Mononuclear cell (primary cell): Measurements from ENCODE around the gene NDUFS2. TPM values are rescaled to one million over a fixed set of nuclear protein-coding genes. Genes with fewer than 3 reads are reported as not detected.
A peak's percentile ranks its signal among the peaks of the same experiment; 100 is the strongest.

ENCODE experiments used
- H3K27me3 ChIP-seq: 2 replicates; pipeline ENCODE4 v1.6.0; 2011; ENCODE audit warnings: low read length, control low read depth; ENCODE audit not compliant: insufficient read depth
- H3K4me1 ChIP-seq: 2 replicates; pipeline ENCODE4 v1.5.1; 2011; ENCODE audit warnings: mild to moderate bottlenecking, low read length, control low read depth; ENCODE audit not compliant: insufficient read depth
- H3K4me3 ChIP-seq: 2 replicates; pipeline ENCODE4 v1.5.1; 2011; ENCODE audit warnings: mild to moderate bottlenecking, low read length, moderate library complexity
- H3K9me3 ChIP-seq: 2 replicates; pipeline ENCODE4 v1.5.1; 2011; ENCODE audit warnings: low read depth, mild to moderate bottlenecking, control low read depth, low read length
- total RNA-seq: library from RNA; depleted of rRNA; stranded (reverse); fragments of >200 nt; gene quantifications from one replicate; pipeline ENCODE4 v1.2.3, GENCODE V29; 2012

NDUFS2 gene
- total RNA-seq, 1 donor = 38.0 TPM

GRCh38 chr1:161196521-161197451 is 5.4 kb upstream of the NDUFS2 start:
- Histone ChIP-seq H3K27me3 (no peaks in the 10 kb centered on the region), H3K4me1 (peaks cover 63% of the 10 kb centered on the region), H3K9me3 (no peaks in the 10 kb centered on the region), H3K4me3 (no peak overlapping the region)

DNA sequence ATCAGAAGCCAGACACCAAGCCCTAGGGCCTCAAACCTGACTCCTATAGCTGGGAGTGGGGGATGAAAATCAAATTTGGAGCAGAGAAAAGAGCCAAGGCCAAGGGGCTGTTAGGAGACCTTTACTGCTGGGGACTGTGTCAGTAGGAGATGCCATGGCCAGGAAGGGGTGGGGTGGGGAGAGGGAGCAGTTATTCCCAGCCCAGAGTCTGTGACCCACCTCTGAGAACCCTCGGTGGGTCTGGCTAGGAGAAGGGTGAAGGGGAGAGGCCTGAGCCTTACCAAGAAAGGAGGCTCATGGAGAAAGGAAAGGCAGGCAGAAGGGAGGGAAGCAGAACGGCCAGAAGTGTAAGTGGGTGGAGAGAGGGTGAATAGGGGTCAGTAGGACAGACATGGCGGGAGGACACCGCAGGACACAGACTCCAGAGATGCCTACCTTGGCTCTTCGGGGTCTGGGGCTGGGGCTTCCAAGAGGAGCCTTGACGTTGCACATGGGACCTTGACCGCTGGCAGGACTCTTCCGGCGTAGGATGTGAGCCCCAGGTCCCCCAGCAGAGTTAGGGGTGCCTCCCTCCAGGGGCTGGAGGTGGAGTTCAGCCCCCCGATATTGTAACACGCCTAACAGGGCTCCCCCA is 4.5 kb upstream of the NDUFS2 start:
- Histone ChIP-seq H3K27me3 (no peaks in the 10 kb centered on the region), H3K4me1 (peaks cover 59% of the 10 kb centered on the region), H3K4me3 (no peak overlapping the region), H3K9me3 (no peaks in the 10 kb centered on the region)

DNA sequence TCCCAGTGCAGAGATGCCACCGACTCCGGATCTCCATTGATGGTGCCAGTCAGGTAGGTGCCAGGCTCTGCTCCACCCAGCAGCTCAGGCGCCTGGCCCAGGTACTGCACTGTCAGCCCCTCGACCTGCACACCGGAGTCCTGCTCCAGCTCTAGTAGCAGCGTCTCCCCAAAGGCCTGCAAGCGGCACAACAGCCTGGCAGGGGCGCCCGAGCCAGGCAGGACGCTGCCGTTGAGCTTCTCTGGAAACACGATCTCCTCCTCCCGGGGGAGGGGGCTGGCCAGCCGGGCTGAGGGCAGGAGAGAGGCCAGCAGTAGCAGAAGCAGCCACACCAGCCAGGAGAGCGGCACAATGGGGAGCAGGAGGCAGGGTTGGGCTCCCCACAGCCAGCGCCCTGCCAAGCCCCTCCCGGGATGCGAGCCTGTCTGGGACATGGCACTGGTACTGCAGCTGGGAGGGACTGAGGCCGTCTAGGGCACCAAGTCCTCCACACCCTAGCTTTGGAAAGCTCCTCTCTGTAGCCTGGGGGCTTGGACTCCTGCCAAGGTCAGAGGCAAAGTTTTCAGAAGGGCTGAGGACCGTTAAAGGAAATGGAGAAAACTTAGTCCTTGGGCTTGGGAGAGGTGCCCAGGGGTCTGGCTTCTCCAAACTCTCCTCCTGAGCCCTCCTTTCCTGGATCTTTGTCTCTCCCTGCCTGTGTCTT is 3.8 kb upstream of the NDUFS2 start:
- Histone ChIP-seq H3K27me3 (no peaks in the 10 kb centered on the region), H3K4me1 (peaks cover 59% of the 10 kb centered on the region), H3K4me3 (no peak overlapping the region), H3K9me3 (no peaks in the 10 kb centered on the region)

- H3K4me1 ChIP-seq = peaks cover 58% of the 10 kb centered on the region
- no peaks in the 10 kb centered on the region for H3K9me3 ChIP-seq
- no peaks in the 10 kb centered on the region for H3K27me3 ChIP-seq
- no peak within 1 kb of the TSS for H3K4me3 ChIP-seq
These were observed 3.2 kb upstream of the NDUFS2 start, which contains the start of gene ADAMTS4 for GRCh38 chr1:161198897-161199431. Gene ADAMTS4 (minus strand): TSS chr1:161199054. CDS start chr1:161198627, 427 bp downstream.

- H3K4me3 ChIP-seq = no peak overlapping the region
These were observed 2.5 kb upstream of the NDUFS2 start for GRCh38 chr1:161199506-161200139.

GRCh38 chr1:161200421-161200991 is 1.7 kb upstream of the NDUFS2 start:
- no peak overlapping the region for H3K4me3 ChIP-seq
- peaks cover 46% of the 10 kb centered on the region for H3K4me1 ChIP-seq
- H3K27me3 ChIP-seq = no peaks in the 10 kb centered on the region
- no peaks in the 10 kb centered on the region for H3K9me3 ChIP-seq

More at GRCh38 chr1:161199506-161200139, 2.5 kb upstream of the NDUFS2 start:
- Histone ChIP-seq H3K27me3 (no peaks in the 10 kb centered on the region), H3K4me1 (peaks cover 51% of the 10 kb centered on the region), H3K9me3 (no peaks in the 10 kb centered on the region)

DNA sequence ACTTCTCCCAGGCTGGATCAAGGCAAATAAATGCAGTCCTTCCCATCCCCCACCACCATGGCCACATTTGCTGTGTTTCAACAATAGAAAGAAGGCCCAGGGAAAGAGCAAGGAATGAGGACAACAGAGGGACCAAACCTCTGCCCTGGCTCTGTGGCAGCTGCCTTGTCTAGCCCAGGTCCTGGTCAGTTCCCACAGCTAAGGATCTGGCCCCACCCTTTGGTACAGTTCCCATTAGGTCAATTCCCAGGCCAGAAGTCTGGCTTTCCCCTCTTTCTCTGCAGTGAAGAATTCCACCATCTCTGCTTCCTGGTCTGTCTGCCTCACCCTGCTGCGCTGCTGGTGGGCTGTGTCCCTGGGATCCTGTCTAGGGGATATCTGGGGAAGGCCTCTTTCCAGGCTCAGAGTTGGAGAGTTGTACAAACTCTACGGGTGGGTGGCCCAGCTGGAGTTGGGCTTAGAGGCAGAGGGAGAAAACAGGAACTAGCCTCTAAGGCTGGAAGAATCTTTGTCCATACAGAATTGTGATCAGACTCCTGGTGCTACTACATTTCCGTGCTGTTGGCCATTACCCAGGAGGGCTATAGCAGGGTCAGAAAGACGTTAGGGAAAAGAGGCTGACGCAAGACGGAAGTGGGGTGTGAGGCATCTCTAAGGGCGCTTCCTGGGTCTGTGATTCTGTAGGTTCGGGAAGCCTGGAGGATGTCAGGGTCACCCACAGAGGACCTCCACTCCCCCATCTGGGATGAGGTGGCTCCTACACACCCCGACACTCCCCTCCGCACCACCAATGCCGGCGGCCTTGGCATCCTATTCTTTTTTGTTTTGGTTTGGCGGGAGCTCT is 953 bp upstream of the NDUFS2 start:
- H3K4me1 ChIP-seq = peaks cover 42% of the 10 kb centered on the region
- H3K4me3 ChIP-seq = peak overlapping the region; percentile 90
- no peaks in the 10 kb centered on the region for H3K9me3 ChIP-seq
- H3K27me3 ChIP-seq = no peaks in the 10 kb centered on the region

DNA sequence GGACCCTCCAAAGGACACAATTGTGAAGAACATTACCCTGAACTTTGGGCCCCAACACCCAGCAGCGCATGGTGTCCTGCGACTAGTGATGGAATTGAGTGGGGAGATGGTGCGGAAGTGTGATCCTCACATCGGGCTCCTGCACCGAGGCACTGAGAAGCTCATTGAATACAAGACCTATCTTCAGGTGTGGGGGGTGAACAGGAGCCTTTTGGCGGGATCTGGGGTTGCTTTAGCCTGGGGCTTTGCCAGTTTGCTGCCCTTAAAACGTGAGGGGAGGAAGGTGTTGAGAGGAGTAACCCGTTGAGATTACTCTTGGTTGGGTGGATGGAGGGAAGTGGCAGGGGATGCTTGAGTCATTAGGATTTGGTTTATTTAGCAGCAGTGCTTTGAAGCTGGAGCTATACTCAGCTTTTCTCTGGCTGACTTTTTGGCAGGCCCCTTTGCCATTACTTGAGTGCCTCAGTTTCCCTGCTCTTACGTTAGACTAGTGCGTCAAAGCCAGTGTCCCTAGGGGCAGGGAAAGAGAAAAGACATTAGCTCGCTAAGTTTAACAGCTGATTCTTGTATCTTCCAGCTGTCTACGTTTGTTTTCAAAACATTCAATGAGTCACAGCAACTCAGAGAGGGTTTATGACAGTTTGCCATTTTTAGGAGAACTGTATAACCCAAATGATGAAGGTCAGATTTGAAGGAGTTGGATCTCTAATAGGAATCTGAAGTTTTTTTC is 4.4 kb downstream of the NDUFS2 start:
- peaks cover 39% of the 10 kb centered on the region for H3K4me1 ChIP-seq
- no peaks in the 10 kb centered on the region for H3K9me3 ChIP-seq
- H3K4me3 ChIP-seq = no peak overlapping the region
- H3K27me3 ChIP-seq = no peaks in the 10 kb centered on the region

DNA sequence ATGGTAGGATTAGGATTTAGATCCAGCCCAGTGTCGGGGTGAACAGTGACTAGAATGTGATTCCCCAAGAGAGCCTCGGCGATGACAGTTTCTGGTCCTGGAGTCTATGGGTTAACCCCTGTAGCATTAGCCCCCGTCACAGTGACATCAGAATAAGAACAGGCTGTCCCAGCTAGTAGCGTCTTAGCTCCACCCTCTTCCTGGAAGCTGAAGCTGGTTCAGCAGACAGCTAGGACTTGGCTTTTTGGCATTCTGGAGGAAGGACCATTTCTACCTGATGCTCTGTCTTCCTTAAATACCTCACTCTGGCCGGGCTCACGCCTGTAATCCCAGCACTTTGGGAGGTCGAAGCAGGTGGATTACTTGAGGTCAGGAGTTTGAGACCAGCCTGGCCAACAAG is 5.0 kb downstream of the NDUFS2 start:
- Histone ChIP-seq H3K9me3 (no peaks in the 10 kb centered on the region), H3K27me3 (no peaks in the 10 kb centered on the region), H3K4me1 (peaks cover 35% of the 10 kb centered on the region), H3K4me3 (no peak overlapping the region)

DNA sequence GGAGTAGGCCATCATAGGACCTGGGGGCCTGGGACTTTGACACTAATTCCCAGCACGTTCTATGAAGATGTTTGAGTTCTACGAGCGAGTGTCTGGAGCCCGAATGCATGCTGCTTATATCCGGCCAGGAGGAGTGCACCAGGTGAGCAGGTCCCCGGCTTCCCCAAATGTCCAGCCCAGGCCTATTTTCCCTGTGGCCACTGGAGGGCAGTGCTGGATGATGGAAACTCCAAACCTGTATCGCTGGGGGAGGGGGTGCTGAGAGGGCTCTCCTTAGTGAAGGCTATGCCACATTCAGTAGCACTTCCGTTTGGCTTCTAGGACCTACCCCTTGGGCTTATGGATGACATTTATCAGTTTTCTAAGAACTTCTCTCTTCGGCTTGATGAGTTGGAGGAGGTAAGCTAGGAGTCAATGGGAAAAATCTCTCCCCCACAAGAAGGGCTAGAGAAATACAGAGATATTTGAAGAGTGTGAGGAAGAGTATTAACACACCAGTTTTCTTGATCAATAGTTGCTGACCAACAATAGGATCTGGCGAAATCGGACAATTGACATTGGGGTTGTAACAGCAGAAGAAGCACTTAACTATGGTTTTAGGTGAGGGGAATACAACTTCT is 7.7 kb downstream of the NDUFS2 start:
- H3K4me1 ChIP-seq = peaks cover 39% of the 10 kb centered on the region
- H3K4me3 ChIP-seq = no peak overlapping the region
- no peaks in the 10 kb centered on the region for H3K9me3 ChIP-seq
- no peaks in the 10 kb centered on the region for H3K27me3 ChIP-seq

DNA sequence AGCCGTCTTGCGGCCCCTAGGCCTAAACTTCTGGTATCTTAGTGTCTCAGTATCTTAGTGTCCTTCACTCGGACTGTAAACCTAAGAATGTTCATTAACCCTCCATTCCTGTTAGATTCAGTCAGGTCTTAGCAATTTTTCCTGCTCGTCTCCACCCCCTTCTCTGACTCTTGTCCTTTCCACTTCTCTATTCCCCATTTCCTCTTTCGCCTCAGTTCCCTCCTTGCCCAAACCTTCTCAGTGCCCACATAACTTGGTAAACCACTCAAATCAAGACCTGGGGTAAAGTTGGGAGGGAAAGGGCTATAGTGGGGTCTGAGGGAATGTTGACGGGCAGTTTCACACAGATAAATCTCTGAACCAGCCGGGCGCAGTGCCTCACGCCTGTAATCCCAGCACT is 12.2 kb downstream of the NDUFS2 start:
- Histone ChIP-seq H3K9me3 (no peaks in the 10 kb centered on the region), H3K4me1 (peaks cover 62% of the 10 kb centered on the region)

DNA sequence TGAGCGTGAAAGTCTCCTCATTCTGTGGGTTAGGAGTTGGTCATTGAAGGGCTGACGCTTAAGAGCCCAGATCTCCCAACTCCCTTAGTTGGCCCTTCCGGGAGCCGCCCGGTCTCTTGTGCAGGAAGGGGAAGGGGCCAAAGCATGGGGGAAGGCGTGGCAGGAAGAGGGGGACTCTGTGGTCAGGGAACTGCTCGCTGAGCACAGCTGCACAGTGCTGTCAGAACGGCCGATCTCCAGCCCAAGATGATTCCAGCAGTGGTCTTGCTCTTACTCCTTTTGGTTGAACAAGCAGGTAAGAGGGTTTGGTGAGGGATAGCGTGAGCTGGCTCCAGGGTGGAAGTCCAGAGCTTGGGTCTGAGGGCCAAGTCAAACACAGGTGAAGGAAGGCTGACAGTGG is 12.9 kb downstream of the NDUFS2 start, which contains the start of gene FCER1G:
Gene FCER1G (plus strand): TSS at position 220 of the 400 bp plus-strand sequence. CDS start 27 bp downstream, at position 247.
- no peaks in the 10 kb centered on the region for H3K27me3 ChIP-seq
- peak within 1 kb of the TSS; percentile 91 for H3K4me3 ChIP-seq
- peaks cover 59% of the 10 kb centered on the region for H3K4me1 ChIP-seq
- no peaks in the 10 kb centered on the region for H3K9me3 ChIP-seq

More for the DNA sequence above, 12.2 kb downstream of the NDUFS2 start:
- Histone ChIP-seq H3K4me3 (peak overlapping the region; percentile 91), H3K27me3 (no peaks in the 10 kb centered on the region)
